B cell (primary cell): ENCODE data around the gene FAM184B. TPM values are rescaled to one million over a fixed set of nuclear protein-coding genes. Genes with fewer than 3 reads are reported as not detected.

Source experiments
- ATAC-seq: fragments of 200-7000 bp; cut with Tn5 transposase; one replicate; pipeline ENCODE4 v1.10.0; 2021; ENCODE audit warnings: low read depth, mild to moderate bottlenecking, moderate number of reproducible peaks, moderate library complexity
- CTCF ChIA-PET: fragments of 350-600 bp; sonication (Branson Sonifier 250); formaldehyde crosslinking; loops from one replicate; lab custom pipeline; 2021; ENCODE audit warnings: antibody characterized with exemption, inconsistent platforms; lab: Charles Lee
- POLR2A ChIA-PET: fragments of 350-600 bp; sonication (Branson Sonifier 250); formaldehyde crosslinking; loops from one replicate; lab custom pipeline; 2021; ENCODE audit warnings: antibody characterized with exemption; lab: Charles Lee
- DNase-seq: peaks from one replicate; pipeline ENCODE4 v3.0.0; 2013
- H2AFZ ChIP-seq: 2 replicates; pipeline ENCODE4 v1.6.1; 2012; ENCODE audit warnings: mild to moderate bottlenecking, low read depth, low read length; ENCODE audit not compliant: insufficient read depth, poor library complexity, severe bottlenecking
- H3K27ac ChIP-seq, 2 donors: 1 replicate in 1 of 2; 2 replicates in 1 of 2; pipeline ENCODE4 v1.5.1; 2012 to 2013; ENCODE audit warnings: low read length in 2 of 2, mild to moderate bottlenecking in 2 of 2, moderate library complexity in 1 of 2
- H3K27me3 ChIP-seq, 4 experiments: fragments of 200-600 bp in 1 of 4; sonication (generic) in 1 of 4; replicated peaks in 1 of 4; 1 replicate in 2 of 4; 2 replicates in 2 of 4; pipeline versions ENCODE4 v1.6.1 to v1.7.0; 2013 to 2016; ENCODE audit warnings: low read length in 3 of 4, mild to moderate bottlenecking in 2 of 4, mixed read lengths in 1 of 4, moderate library complexity in 1 of 4; ENCODE audit not compliant: insufficient read depth in 4 of 4, control insufficient read depth in 3 of 4; ENCODE audit errors: control extremely low read depth in 1 of 4
- H3K36me3 ChIP-seq, 2 experiments: replicated peaks in 1 of 2; 1 replicate in 1 of 2; 2 replicates in 1 of 2; pipeline versions ENCODE4 v1.6.1 to v1.7.1; 2013; ENCODE audit warnings: low read length in 1 of 2; ENCODE audit not compliant: insufficient read depth in 2 of 2, control insufficient read depth in 1 of 2; ENCODE audit errors: control extremely low read depth in 1 of 2, extremely low read depth in 1 of 2
- H3K4me1 ChIP-seq, 2 donors: fragments of 200-600 bp in 1 of 2; sonication (generic) in 1 of 2; 1 replicate in 1 of 2; 2 replicates in 1 of 2; pipeline versions ENCODE4 v1.5.1 to v1.6.1; 2013 to 2017; ENCODE audit warnings: low read length in 2 of 2; ENCODE audit not compliant: control insufficient read depth in 2 of 2, insufficient read depth in 2 of 2
- H3K4me2 ChIP-seq: replicated peaks from 2 replicates; pipeline ENCODE3; 2012; ENCODE audit warnings: mild to moderate bottlenecking, low read depth, low read length; ENCODE audit not compliant: poor library complexity, severe bottlenecking
- H3K4me3 ChIP-seq, 5 experiments: fragments of 200-600 bp in 1 of 5; sonication (generic) in 1 of 5; 1 replicate in 3 of 5; 2 replicates in 2 of 5; pipeline versions ENCODE4 v1.5.1 to v1.7.0; 2011 to 2016; ENCODE audit warnings: low read length in 4 of 5, mild to moderate bottlenecking in 4 of 5, low read depth in 2 of 5, control low read depth in 1 of 5, moderate library complexity in 1 of 5; ENCODE audit not compliant: insufficient read depth in 1 of 5; ENCODE audit errors: control extremely low read depth in 1 of 5, extremely low read depth in 1 of 5
- H3K79me2 ChIP-seq: fragments of 200-600 bp; sonication (generic); one replicate; pipeline ENCODE4 v1.6.0; 2016; ENCODE audit warnings: low read length; ENCODE audit not compliant: control insufficient read depth, insufficient read depth
- H3K9ac ChIP-seq: fragments of 200-600 bp; sonication (generic); 2 replicates; pipeline ENCODE4 v1.6.1; 2017; ENCODE audit warnings: mild to moderate bottlenecking, low read length, moderate library complexity
- H3K9me3 ChIP-seq, 3 donors: one replicate each; pipeline versions ENCODE4 v1.6.1 to v1.7.1; 2013; ENCODE audit warnings: low read length in 2 of 3; ENCODE audit not compliant: control insufficient read depth in 2 of 3, insufficient read depth in 1 of 3; ENCODE audit errors: control extremely low read depth in 1 of 3
- H4K20me1 ChIP-seq: 2 replicates; pipeline ENCODE4 v1.6.0; 2012; ENCODE audit warnings: mild to moderate bottlenecking, low read length; ENCODE audit not compliant: insufficient read depth, control insufficient read depth, poor library complexity, severe bottlenecking
- H3K27ac Mint-ChIP-seq: one replicate; pipeline ENCODE4 v1.8.0; 2021; ENCODE audit warnings: mixed read lengths
- H3K27me3 Mint-ChIP-seq: one replicate; pipeline ENCODE4 v1.8.0; 2021; ENCODE audit warnings: mixed read lengths
- H3K4me1 Mint-ChIP-seq: one replicate; pipeline ENCODE4 v1.8.0; 2021; ENCODE audit warnings: mixed read lengths
- H3K4me3 Mint-ChIP-seq: one replicate; pipeline ENCODE4 v1.8.0; 2021; ENCODE audit warnings: mixed read lengths
- H3K9me3 Mint-ChIP-seq: one replicate; pipeline ENCODE4 v1.8.0; 2022; ENCODE audit warnings: mixed read lengths; ENCODE audit not compliant: insufficient read depth
- CTCF ChIP-seq: fragments of 200-600 bp; IDR thresholded peaks from one replicate; pipeline ENCODE4 v1.8.0; 2022; ENCODE audit warnings: antibody characterized with exemption, mild to moderate bottlenecking
- EZH2 ChIP-seq: IDR thresholded peaks from 2 replicates; pipeline ENCODE4 v1.6.1; 2012; ENCODE audit warnings: borderline replicate concordance, low read depth, mild to moderate bottlenecking, moderate library complexity, low read length; ENCODE audit not compliant: insufficient read depth, poor library complexity, severe bottlenecking
- WGBS: methylation state at CpG from one replicate; pipeline ENCODE4 v1.1.5; 2013; ENCODE audit warnings: missing lambda C conversion rate; ENCODE audit not compliant: insufficient coverage; 5-methylcytosine and 5-hydroxymethylcytosine counted together
- intact Hi-C: fragments of 100-400 bp; cut with micrococcal nuclease; formaldehyde crosslinking; loops from one replicate; pipeline ENCODE4 v1.10.0; 2022
- polyA plus RNA-seq: library from polyadenylated mRNA; depleted of rRNA; stranded (reverse); fragments of >200 nt; gene quantifications from 2 replicates; pipeline ENCODE4 v1.2.3, GENCODE V29; 2012
- total RNA-seq, 2 donors: library from RNA; stranded (reverse); fragments of 120-200 nt in 1 of 2; gene quantifications; 1 replicate in 1 of 2; 2 replicates in 1 of 2; pipeline versions ENCODE4 v1.2.3 to v1.2.4, GENCODE V29; 2013 to 2022

Gene FAM184B
- total and polyA plus RNA-seq, 2 donors (not counting 1 experiment from before 2014, with no cell fraction given) = not detected

- H3K4me3 ChIP-seq = no peak overlapping the region
- DNase-seq (no peak), ATAC-seq (no peak)
- H3K36me3 ChIP-seq = no peaks in the 10 kb centered on the region
- Mint-ChIP-seq H3K9me3 (no peaks in the 10 kb centered on the region), H3K27me3 (peaks cover 3% of the 10 kb centered on the region), H3K4me1 (no peaks in the 10 kb centered on the region), H3K27ac (no peak overlapping the region), H3K4me3 (no peak overlapping the region)
- intact Hi-C loops = no loop called here
- POLR2A ChIA-PET = no interaction called here
- no peaks in the 10 kb centered on the region for H3K79me2 ChIP-seq
- CTCF ChIA-PET = no interaction called here
- H3K27ac ChIP-seq = no peak overlapping the region
- H3K9ac ChIP-seq = no peak overlapping the region
- H3K27me3 ChIP-seq = no peaks in the 10 kb centered on the region
- TF ChIP-seq EZH2 = no peak
- TF ChIP-seq CTCF = no peak
- no peak overlapping the region for H2AFZ ChIP-seq
- peaks cover 0 to 5% (median 0%) of the 10 kb centered on the region in 3 donors for H3K9me3 ChIP-seq
- 81% methylated on average over 6 of the region's 8 CpGs for WGBS
- H3K4me2 ChIP-seq = no peak overlapping the region
- H4K20me1 ChIP-seq = no peaks in the 10 kb centered on the region
- H3K4me1 ChIP-seq = no peaks in the 10 kb centered on the region
Observed at GRCh38 chr4:17771284-17771908, 10.0 kb downstream of the FAM184B start.

GRCh38 chr4:17770845-17771244, 10.6 kb downstream of the FAM184B start:
- ATAC-seq = no peak
- Histone ChIP-seq H3K79me2 (no peaks in the 10 kb centered on the region), H4K20me1 (no peaks in the 10 kb centered on the region)

More at GRCh38 chr4:17770845-17771244, 10.6 kb downstream of the FAM184B start:
- no peak overlapping the region for H3K27ac Mint-ChIP-seq
- Histone ChIP-seq H3K9ac (no peak overlapping the region), H3K9me3 (peaks cover 0 to 5% (median 0%) of the 10 kb centered on the region in 3 donors), H2AFZ (no peak overlapping the region), H3K4me2 (no peak overlapping the region), H3K27me3 (no peaks in the 10 kb centered on the region), H3K4me3 (no peak overlapping the region), H3K4me1 (no peaks in the 10 kb centered on the region), H3K36me3 (no peaks in the 10 kb centered on the region), H3K27ac (no peak overlapping the region)
- intact Hi-C loops = no loop called here
- H3K9me3 Mint-ChIP-seq = no peaks in the 10 kb centered on the region
- POLR2A ChIA-PET = no interaction called here
- DNase-seq = no peak
- no peaks in the 10 kb centered on the region for H3K4me1 Mint-ChIP-seq
- peaks cover 3% of the 10 kb centered on the region for H3K27me3 Mint-ChIP-seq
- CTCF ChIA-PET = no interaction called here
- TF ChIP-seq CTCF (no peak), EZH2 (no peak)
- WGBS = no CpG with 5 or more reads among the region's 4 CpGs
- no peak overlapping the region for H3K4me3 Mint-ChIP-seq
